Skin epidermis (tissue), 12 donors: ENCODE measurements around the gene TEX35.
"Not testable (repeated sequence)": the region's sequence is repeated elsewhere in the genome, so short reads cannot be mapped to it uniquely, and the experiment has no call there.

Source experiments
- H3K27ac ChIP-seq, 21 experiments: fragments of 200-600 bp; sonication (generic) in 11 of 21; one replicate each; pipeline ENCODE4 v1.5.0; 2020; ENCODE audit warnings: mild to moderate bottlenecking in 3 of 21, inconsistent platforms in 2 of 21, moderate library complexity in 2 of 21
- H3K4me3 ChIP-seq, 7 experiments: fragments of 200-600 bp; sonication (generic) in 2 of 7; one replicate each; pipeline ENCODE4 v1.5.0; 2020; ENCODE audit warnings: inconsistent platforms in 2 of 7, mild to moderate bottlenecking in 2 of 7, moderate library complexity in 1 of 7

The TEX35 gene

GRCh38 chr1:178492341-178492740 lies 20.6 kb upstream of the TEX35 start:
- no peak overlapping the region for H3K27ac ChIP-seq
- H3K4me3 ChIP-seq: no peak overlapping the region

GRCh38 chr1:178493301-178493741 lies 19.6 kb upstream of the TEX35 start:
- no peak overlapping the region for H3K27ac ChIP-seq
- no peak overlapping the region for H3K4me3 ChIP-seq

- Histone ChIP-seq H3K27ac (no peak overlapping the region), H3K4me3 (no peak overlapping the region)
Observed at GRCh38 chr1:178494569-178494971, 18.3 kb upstream of the TEX35 start.

- no peak overlapping the region for H3K27ac ChIP-seq
Observed at GRCh38 chr1:178495158-178495557, 17.8 kb upstream of the TEX35 start.

GRCh38 chr1:178495741-178496409 lies 17.0 kb upstream of the TEX35 start:
- H3K27ac ChIP-seq: no peak overlapping the region

More at GRCh38 chr1:178495158-178495557, 17.8 kb upstream of the TEX35 start:
- H3K4me3 ChIP-seq: no peak overlapping the region

GRCh38 chr1:178496410-178497135 lies 16.3 kb upstream of the TEX35 start, which contains the start of gene CLEC20A:
Gene CLEC20A, minus strand, starts transcription at chr1:178496964. Its CDS starts 25 bp downstream, at chr1:178496939.
- H3K27ac ChIP-seq: no peak within 1 kb of the TSS
- no peak within 1 kb of the TSS for H3K4me3 ChIP-seq

More at GRCh38 chr1:178495741-178496409, 17.0 kb upstream of the TEX35 start:
- H3K4me3 ChIP-seq: no peak overlapping the region

- H3K27ac ChIP-seq: no peak overlapping the region
- H3K4me3 ChIP-seq: no peak overlapping the region
Observed at GRCh38 chr1:178497903-178498478, 14.9 kb upstream of the TEX35 start.

- H3K4me3 ChIP-seq: no peak overlapping the region
- no peak overlapping the region for H3K27ac ChIP-seq
Observed at GRCh38 chr1:178498896-178499675, 13.8 kb upstream of the TEX35 start.

GRCh38 chr1:178500091-178500770 lies 12.7 kb upstream of the TEX35 start:
- Histone ChIP-seq H3K27ac (no peak overlapping the region), H3K4me3 (no peak overlapping the region)

- H3K27ac ChIP-seq: no peak overlapping the region
- H3K4me3 ChIP-seq: no peak overlapping the region
Observed at GRCh38 chr1:178500936-178501554, 11.9 kb upstream of the TEX35 start.

- Histone ChIP-seq H3K27ac (no peak overlapping the region), H3K4me3 (no peak overlapping the region)
Observed at GRCh38 chr1:178501705-178502329, 11.1 kb upstream of the TEX35 start.

GRCh38 chr1:178502330-178502714 lies 10.6 kb upstream of the TEX35 start:
- H3K27ac ChIP-seq: no peak overlapping the region

GRCh38 chr1:178502856-178503255 lies 10.1 kb upstream of the TEX35 start:
- no peak overlapping the region for H3K4me3 ChIP-seq
- no peak overlapping the region for H3K27ac ChIP-seq

More at GRCh38 chr1:178502330-178502714, 10.6 kb upstream of the TEX35 start:
- H3K4me3 ChIP-seq: no peak overlapping the region

- not testable (repeated sequence) for H3K27ac ChIP-seq, H3K4me3 ChIP-seq
Observed at GRCh38 chr1:178503316-178503715, 9.6 kb upstream of the TEX35 start.

GRCh38 chr1:178503849-178504248 lies 9.1 kb upstream of the TEX35 start:
- Histone ChIP-seq H3K4me3 (no peak overlapping the region), H3K27ac (no peak overlapping the region)

GRCh38 chr1:178504286-178504685 lies 8.6 kb upstream of the TEX35 start:
- Histone ChIP-seq H3K27ac (no peak overlapping the region), H3K4me3 (no peak overlapping the region)

- Histone ChIP-seq H3K27ac (no peak overlapping the region), H3K4me3 (no peak overlapping the region)
Observed at GRCh38 chr1:178506177-178506576, 6.7 kb upstream of the TEX35 start.

- no peak overlapping the region for H3K4me3 ChIP-seq
- H3K27ac ChIP-seq: no peak overlapping the region
Observed at GRCh38 chr1:178506669-178507068, 6.2 kb upstream of the TEX35 start.
